H1 (cell line): ENCODE results near the gene PRDX3. TPM values are rescaled to one million over a fixed set of nuclear protein-coding genes. Genes with fewer than 3 reads are reported as not detected.

Experiments
- CTCF ChIA-PET: fragments of 300-600 bp; sonication (Branson Sonifier 250); formaldehyde crosslinking; loops from one replicate; lab custom pipeline; 2021; ENCODE audit not compliant: partially characterized antibody; lab: Charles Lee
- POLR2A ChIA-PET: fragments of 300-600 bp; sonication (Branson Sonifier 250); formaldehyde crosslinking; loops from one replicate; lab custom pipeline; 2021; ENCODE audit warnings: inconsistent platforms; ENCODE audit not compliant: partially characterized antibody; lab: Charles Lee
- DNase-seq, 2 experiments: peaks; one replicate each; pipeline versions ENCODE4 v3.0.0 to v3.0.0-alpha.2; 2010 to 2022; ENCODE audit warnings: low spot score in 2 of 2, low read depth in 1 of 2, mixed read lengths in 1 of 2
- FAIRE-seq: peaks from 2 replicates; lab custom pipeline; 2011; peaks lifted over from hg19 to GRCh38; lab: Jason Lieb, UNC
- H2AFZ ChIP-seq: 2 replicates; pipeline ENCODE4 v1.8.1; 2012; ENCODE audit warnings: low read length, inconsistent platforms
- H2AK5ac ChIP-seq: 2 replicates; pipeline ENCODE4 v1.6.1; 2013; ENCODE audit warnings: low read depth, low read length
- H2BK120ac ChIP-seq: replicated peaks from 2 replicates; pipeline ENCODE3; 2013; ENCODE audit warnings: low read depth, low read length, inconsistent platforms
- H2BK12ac ChIP-seq: 2 replicates; pipeline ENCODE4 v1.6.1; 2013; ENCODE audit warnings: low read depth, low read length
- H2BK15ac ChIP-seq: 2 replicates; pipeline ENCODE4 v1.6.1; 2013; ENCODE audit warnings: low read length
- H2BK20ac ChIP-seq: 2 replicates; pipeline ENCODE4 v1.6.1; 2013; ENCODE audit warnings: low read length
- H2BK5ac ChIP-seq: 2 replicates; pipeline ENCODE4 v1.6.1; 2013; ENCODE audit warnings: low read depth, low read length
- H3K14ac ChIP-seq: 2 replicates; pipeline ENCODE4 v1.6.1; 2013; ENCODE audit warnings: inconsistent platforms; ENCODE audit not compliant: insufficient read length
- H3K18ac ChIP-seq: 2 replicates; pipeline ENCODE4 v1.6.1; 2013; ENCODE audit warnings: low read length; ENCODE audit errors: extremely low read depth
- H3K23ac ChIP-seq: 2 replicates; pipeline ENCODE4 v1.6.1; 2013; ENCODE audit warnings: inconsistent platforms; ENCODE audit not compliant: insufficient read length
- H3K23me2 ChIP-seq: 2 replicates; pipeline ENCODE4 v1.6.1; 2013; ENCODE audit warnings: low read depth, low read length
- H3K27ac ChIP-seq: 2 replicates; pipeline ENCODE4 v1.6.1; 2011; ENCODE audit warnings: low read depth, low read length, inconsistent platforms
- H3K27me3 ChIP-seq, 4 experiments: replicated peaks in 1 of 4; 1 replicate in 1 of 4; 2 replicates in 3 of 4; pipeline versions ENCODE4 v1.6.1 to v1.8.1; 2011 to 2013; ENCODE audit warnings: low read length in 3 of 4, mild to moderate bottlenecking in 3 of 4, inconsistent platforms in 2 of 4, mixed read lengths in 2 of 4, moderate library complexity in 1 of 4; ENCODE audit not compliant: control insufficient read depth in 3 of 4, insufficient read depth in 3 of 4; ENCODE audit errors: extremely low read depth in 1 of 4
- H3K36me3 ChIP-seq, 4 experiments: 2 replicates each; pipeline versions ENCODE4 v1.6.1 to v1.8.1; 2011 to 2013; ENCODE audit warnings: mild to moderate bottlenecking in 4 of 4, low read length in 3 of 4, moderate library complexity in 2 of 4, control low read depth in 1 of 4, inconsistent platforms in 1 of 4; ENCODE audit not compliant: insufficient read depth in 4 of 4, control insufficient read depth in 2 of 4
- H3K4ac ChIP-seq: replicated peaks from 2 replicates; pipeline ENCODE3; 2013; ENCODE audit warnings: low read length, low read depth, mixed read lengths, inconsistent platforms; ENCODE audit not compliant: insufficient read length
- H3K4me1 ChIP-seq, 4 experiments: replicated peaks in 1 of 4; 1 replicate in 1 of 4; 2 replicates in 3 of 4; pipeline versions ENCODE4 v1.6.1 to v1.8.1; 2011 to 2013; ENCODE audit warnings: low read length in 3 of 4, inconsistent platforms in 2 of 4, mixed read lengths in 1 of 4; ENCODE audit not compliant: insufficient read depth in 4 of 4, control insufficient read depth in 3 of 4
- H3K4me2 ChIP-seq, 2 experiments: 2 replicates each; pipeline versions ENCODE4 v1.6.1 to v1.8.1; 2011 to 2013; ENCODE audit warnings: low read depth in 2 of 2, low read length in 2 of 2, control low read depth in 1 of 2, inconsistent platforms in 1 of 2, mild to moderate bottlenecking in 1 of 2; ENCODE audit not compliant: insufficient read depth in 1 of 2
- H3K4me3 ChIP-seq, 4 experiments: fragments of 200-600, 300-600 bp in 1 of 4; sonication (generic), shearing (Covaris generic), sonication (Bioruptor Twin) in 1 of 4; 2 replicates each; pipeline versions ENCODE4 v1.5.1 to v1.8.1; 2011 to 2016; ENCODE audit warnings: low read length in 4 of 4, low read depth in 3 of 4, control low read depth in 2 of 4, inconsistent platforms in 2 of 4, mild to moderate bottlenecking in 2 of 4, mixed read lengths in 1 of 4, moderate library complexity in 1 of 4; ENCODE audit not compliant: insufficient read depth in 2 of 4; ENCODE audit errors: extremely low read depth in 1 of 4
- H3K56ac ChIP-seq: replicated peaks from 2 replicates; pipeline ENCODE3; 2013; ENCODE audit warnings: low read depth, mild to moderate bottlenecking, mixed read lengths, low read length, inconsistent platforms; ENCODE audit not compliant: insufficient read length
- H3K79me1 ChIP-seq: 2 replicates; pipeline ENCODE4 v1.6.1; 2013; ENCODE audit warnings: low read depth, low read length, control low read depth
- H3K79me2 ChIP-seq, 2 experiments: 2 replicates each; pipeline versions ENCODE4 v1.6.1 to v1.8.1; 2012 to 2013; ENCODE audit warnings: low read length in 2 of 2, mild to moderate bottlenecking in 2 of 2, inconsistent platforms in 1 of 2; ENCODE audit not compliant: insufficient read depth in 2 of 2, control insufficient read depth in 1 of 2
- H3K9ac ChIP-seq, 4 experiments: replicated peaks in 1 of 4; 1 replicate in 1 of 4; 2 replicates in 3 of 4; pipeline versions ENCODE4 v1.6.1 to v1.8.1; 2011 to 2013; ENCODE audit warnings: low read depth in 3 of 4, low read length in 3 of 4, control low read depth in 2 of 4, mild to moderate bottlenecking in 2 of 4, moderate library complexity in 2 of 4, inconsistent platforms in 1 of 4; ENCODE audit errors: extremely low read depth in 1 of 4
- H3K9me3 ChIP-seq, 2 experiments: 2 replicates each; pipeline versions ENCODE4 v1.6.1 to v1.8.1; 2012 to 2013; ENCODE audit warnings: mild to moderate bottlenecking in 2 of 2, moderate library complexity in 2 of 2, control low read depth in 1 of 2, inconsistent platforms in 1 of 2, low read depth in 1 of 2, low read length in 1 of 2, mixed read lengths in 1 of 2; ENCODE audit not compliant: insufficient read depth in 2 of 2
- H4K20me1 ChIP-seq, 2 experiments: replicated peaks in 1 of 2; 2 replicates each; pipeline versions ENCODE3 to v1.8.1; 2011 to 2013; ENCODE audit warnings: inconsistent platforms in 2 of 2, low read length in 2 of 2, mild to moderate bottlenecking in 1 of 2; ENCODE audit not compliant: insufficient read depth in 2 of 2, control insufficient read depth in 1 of 2
- H4K5ac ChIP-seq: 2 replicates; pipeline ENCODE4 v1.6.1; 2013; ENCODE audit warnings: low read length, low read depth, mixed read lengths, inconsistent platforms; ENCODE audit not compliant: insufficient read length
- H4K8ac ChIP-seq: 2 replicates; pipeline ENCODE4 v1.8.0; 2013; ENCODE audit warnings: mild to moderate bottlenecking, moderate library complexity, low read length, inconsistent platforms; ENCODE audit not compliant: insufficient read depth; ENCODE audit errors: extremely low read depth
- H4K91ac ChIP-seq: replicated peaks from 2 replicates; pipeline ENCODE3; 2013; ENCODE audit warnings: low read length, mixed read lengths, inconsistent platforms; ENCODE audit not compliant: insufficient read length
- ATF3 ChIP-seq: IDR thresholded peaks from 2 replicates; pipeline ENCODE4 v1.6.1; 2011; ENCODE audit warnings: low read depth, mild to moderate bottlenecking, low read length; ENCODE audit not compliant: insufficient read depth
- BRCA1 ChIP-seq: IDR thresholded peaks from 2 replicates; pipeline ENCODE4 v1.6.1; 2012; ENCODE audit warnings: low read depth, low read length, improper control_type of control experiment
- CBX8 ChIP-seq: fragments of 300-800, 300-1000 bp; sonication (generic); IDR thresholded peaks from 2 replicates; pipeline ENCODE4 v1.7.1; 2016; ENCODE audit warnings: low read depth, low read length, borderline replicate concordance
- EP300 ChIP-seq, 2 experiments: IDR thresholded peaks; 1 replicate in 1 of 2; 2 replicates in 1 of 2; pipeline ENCODE4 v1.6.1; 2011 to 2012; ENCODE audit warnings: low read depth in 2 of 2, low read length in 2 of 2, mild to moderate bottlenecking in 2 of 2, borderline replicate concordance in 1 of 2, inconsistent platforms in 1 of 2, moderate library complexity in 1 of 2
- KDM5A ChIP-seq: fragments of 200-600 bp; IDR thresholded peaks from 2 replicates; pipeline ENCODE4 v1.7.1; 2012; ENCODE audit warnings: mild to moderate bottlenecking, low read length, inconsistent platforms, mixed read lengths
- NRF1 ChIP-seq: IDR thresholded peaks from 2 replicates; pipeline ENCODE4 v1.6.1; 2011; ENCODE audit warnings: mild to moderate bottlenecking, low read depth, low read length, improper control_type of control experiment
- RAD21 ChIP-seq, 2 experiments: IDR thresholded peaks in 1 of 2; conservative IDR thresholded peaks in 1 of 2; 2 replicates each; pipeline ENCODE4 v1.6.1; 2011; ENCODE audit warnings: low read depth in 2 of 2, low read length in 2 of 2, improper control_type of control experiment in 1 of 2, inconsistent platforms in 1 of 2, mild to moderate bottlenecking in 1 of 2, moderate library complexity in 1 of 2
- WGBS, 2 experiments: shearing (Covaris generic) in 1 of 2; methylation state at CpG; one replicate each; pipeline versions ENCODE4 v1.1.6 to v1.1.7; 2013 to 2015; ENCODE audit warnings: low lambda C conversion rate in 2 of 2, mixed read lengths in 2 of 2, inconsistent platforms in 1 of 2, low coverage in 1 of 2, missing lambda C conversion rate in 1 of 2; ENCODE audit not compliant: insufficient replicate concordance in 2 of 2, insufficient coverage in 1 of 2, insufficient read length in 1 of 2; ENCODE audit errors: extremely low coverage in 1 of 2, missing lambda C conversion rate in 1 of 2; 5-methylcytosine and 5-hydroxymethylcytosine counted together
- polyA plus RNA-seq, 7 experiments: library from polyadenylated mRNA; depleted of rRNA in 3 of 7; stranded (reverse) in 5 of 7; unstranded in 2 of 7; fragments of >200 nt in 5 of 7; fragments of 200-250 nt in 2 of 7; gene quantifications; 1 replicate in 5 of 7; 2 replicates in 1 of 7; 4 replicates in 1 of 7; pipeline versions ENCODE4 v1.2.1 to v1.2.3, GENCODE V29; 2011 to 2013; ENCODE audit warnings: missing spikeins in 2 of 7, mixed read lengths in 2 of 7
- total RNA-seq: library from RNA; stranded (reverse); fragmentation: NEBNext Ultra II Directional; extraction: Animal tissue kit (Norgen Biotek cat#: 25700); gene quantifications from 2 replicates; pipeline ENCODE4 v1.2.1, GENCODE V29; 2021
- TF ChIP-seq, protein P1 (sequence below): IDR thresholded peaks from 2 replicates; pipeline ENCODE4 v1.6.1; 2012; ENCODE audit warnings: low read length, inconsistent platforms
- TF ChIP-seq, protein P2 (sequence below): IDR thresholded peaks from 2 replicates; pipeline ENCODE4 v1.6.1; 2011; ENCODE audit warnings: low read length, improper control_type of control experiment

Gene PRDX3
- total and polyA plus RNA-seq, 2 of the 8 experiments (the other 6 are each of a cell fraction or from before 2014, with no cell fraction given) = 201 to 208 TPM

- H3K36me3 ChIP-seq = peaks cover 10 to 27% (median 24%) of the 10 kb centered on the region in 4 experiments; a peak in 7 of 8 replicates
- H3K27me3 ChIP-seq = no peaks in the 10 kb centered on the region
- TF ChIP-seq BRCA1 = no peak
- no peak for TF ChIP-seq EP300 (IDR thresholded peaks at IDR 0.05; ENCODE audit: borderline replicate concordance in 1 of 2, low read depth in 2 of 2, low read length in 2 of 2)
- TF ChIP-seq, protein P1, sequence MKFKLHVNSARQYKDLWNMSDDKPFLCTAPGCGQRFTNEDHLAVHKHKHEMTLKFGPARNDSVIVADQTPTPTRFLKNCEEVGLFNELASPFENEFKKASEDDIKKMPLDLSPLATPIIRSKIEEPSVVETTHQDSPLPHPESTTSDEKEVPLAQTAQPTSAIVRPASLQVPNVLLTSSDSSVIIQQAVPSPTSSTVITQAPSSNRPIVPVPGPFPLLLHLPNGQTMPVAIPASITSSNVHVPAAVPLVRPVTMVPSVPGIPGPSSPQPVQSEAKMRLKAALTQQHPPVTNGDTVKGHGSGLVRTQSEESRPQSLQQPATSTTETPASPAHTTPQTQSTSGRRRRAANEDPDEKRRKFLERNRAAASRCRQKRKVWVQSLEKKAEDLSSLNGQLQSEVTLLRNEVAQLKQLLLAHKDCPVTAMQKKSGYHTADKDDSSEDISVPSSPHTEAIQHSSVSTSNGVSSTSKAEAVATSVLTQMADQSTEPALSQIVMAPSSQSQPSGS = no peak
- no peak for TF ChIP-seq KDM5A
- no peak for TF ChIP-seq RAD21 (IDR thresholded peaks at IDR 0.05 in 1 of 2, conservative IDR thresholded peaks at IDR 0.05 in 1 of 2; ENCODE audit: low read depth in 2 of 2, low read length in 2 of 2)
- TF ChIP-seq, protein P2, sequence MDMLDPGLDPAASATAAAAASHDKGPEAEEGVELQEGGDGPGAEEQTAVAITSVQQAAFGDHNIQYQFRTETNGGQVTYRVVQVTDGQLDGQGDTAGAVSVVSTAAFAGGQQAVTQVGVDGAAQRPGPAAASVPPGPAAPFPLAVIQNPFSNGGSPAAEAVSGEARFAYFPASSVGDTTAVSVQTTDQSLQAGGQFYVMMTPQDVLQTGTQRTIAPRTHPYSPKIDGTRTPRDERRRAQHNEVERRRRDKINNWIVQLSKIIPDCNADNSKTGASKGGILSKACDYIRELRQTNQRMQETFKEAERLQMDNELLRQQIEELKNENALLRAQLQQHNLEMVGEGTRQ = no peak
- TF ChIP-seq ATF3 = no peak
- no peak for TF ChIP-seq CBX8
- no peak for TF ChIP-seq NRF1
Observed at GRCh38 chr10:119136084-119136483, 42.5 kb downstream of the PRDX3 start.

More at GRCh38 chr10:119136084-119136483, 42.5 kb downstream of the PRDX3 start:
- POLR2A ChIA-PET = interaction anchor here (1.0 kb wide), 1 partner anchor 29 kb away, joined by 3 read pairs; the partner anchor contains the start of gene SFXN4
- CTCF ChIA-PET = interaction anchor here (0.7 to 1.6 kb wide), 4 partner anchors 9 to 63 kb away, joined by 3 to 5 read pairs (median 4); no protein-coding TSS in a partner anchor
- H3K79me1 ChIP-seq = no peaks in the 10 kb centered on the region
- no peak overlapping the region for H3K9ac ChIP-seq
- no peak overlapping the region for H3K4me3 ChIP-seq
- no peak overlapping the region for H3K4me2 ChIP-seq
- H3K23ac ChIP-seq = no peak overlapping the region
- no peak overlapping the region for H2AK5ac ChIP-seq
- FAIRE-seq (no peak), DNase-seq (no peak)
- H3K14ac ChIP-seq = no peak overlapping the region
- H3K9me3 ChIP-seq = no peaks in the 10 kb centered on the region
- H2AFZ ChIP-seq = no peak overlapping the region
- H3K18ac ChIP-seq = no peak overlapping the region
- no peaks in the 10 kb centered on the region for H3K23me2 ChIP-seq
- no peak overlapping the region for H3K4ac ChIP-seq
- no peak overlapping the region for H2BK5ac ChIP-seq
- H2BK12ac ChIP-seq = no peak overlapping the region
- 94% methylated on average over 7 of the region's 7 CpGs; no CpG with 5 or more reads in 1 of the 2 experiments for WGBS, 2 experiments
- no peak overlapping the region for H2BK20ac ChIP-seq
- no peak overlapping the region for H3K27ac ChIP-seq
- H3K79me2 ChIP-seq = no peaks in the 10 kb centered on the region
- peaks cover 3 to 7% of the 10 kb centered on the region in 2 experiments for H4K20me1 ChIP-seq
- H4K5ac ChIP-seq = no peak overlapping the region
- no peak overlapping the region for H2BK120ac ChIP-seq
- no peak overlapping the region for H3K56ac ChIP-seq
- H2BK15ac ChIP-seq = no peak overlapping the region
- no peak overlapping the region for H4K91ac ChIP-seq
- no peaks in the 10 kb centered on the region for H3K4me1 ChIP-seq
- no peak overlapping the region for H4K8ac ChIP-seq
